Thyroid gland (tissue), 4 donors: ENCODE results near the gene CDH4. TPM values are rescaled to one million over a fixed set of nuclear protein-coding genes. Genes with fewer than 3 reads are reported as not detected.

ENCODE experiments used
- DNase-seq, 2 donors: peaks; one replicate each; pipeline ENCODE4 v3.0.0-alpha.2; 2019
- H3K27ac ChIP-seq, 3 donors: fragments of 200-600 bp; sonication (generic); 1 replicate in 2 of 3; 2 replicates in 1 of 3; pipeline ENCODE4 v1.5.1; 2016 to 2019; ENCODE audit warnings: mild to moderate bottlenecking in 1 of 3, moderate library complexity in 1 of 3
- H3K27me3 ChIP-seq: fragments of 200-600 bp; sonication (generic); one replicate; pipeline ENCODE4 v1.5.1; 2019
- H3K36me3 ChIP-seq, 2 donors: fragments of 200-600 bp; sonication (generic); one replicate each; pipeline ENCODE4 v1.5.1; 2016 to 2019
- H3K4me1 ChIP-seq, 2 donors: fragments of 200-600 bp; sonication (generic); one replicate each; pipeline ENCODE4 v1.5.1; 2017 to 2019
- H3K4me3 ChIP-seq, 3 donors: fragments of 200-600 bp; sonication (generic); replicated peaks in 1 of 3; 1 replicate in 2 of 3; 2 replicates in 1 of 3; pipeline ENCODE4 v1.5.1; 2016; ENCODE audit warnings: mild to moderate bottlenecking in 1 of 3
- H3K9me3 ChIP-seq: fragments of 200-600 bp; sonication (generic); one replicate; pipeline ENCODE4 v1.5.1; 2017
- POLR2A ChIP-seq, 2 donors: fragments of 450-650 bp; IDR thresholded peaks; one replicate each; pipeline ENCODE4 v1.6.1; 2017; ENCODE audit warnings: antibody characterized with exemption in 2 of 2, mild to moderate bottlenecking in 2 of 2, moderate library complexity in 1 of 2
- whole genome bisulfite sequencing, 2 donors: methylation state at CpG; one replicate each; pipeline ENCODE4 v1.1.5; 2017; 5-methylcytosine and 5-hydroxymethylcytosine counted together
- intact Hi-C: fragments of 100-400 bp; cut with DNase I; formaldehyde crosslinking; loops from one replicate; pipeline ENCODE4 v1.15.1; 2023
- total RNA-seq, 4 donors: library from RNA; depleted of rRNA; stranded (reverse); fragments of >200 nt; gene quantifications; one replicate each; pipeline ENCODE4 v1.2.3, GENCODE V29; 2016
- TF ChIP-seq, protein P1 (sequence below), 6 experiments: fragments of 200-600 bp in 3 of 6; fragments of 450-650 bp in 3 of 6; sonication (generic) in 3 of 6; IDR thresholded peaks; one replicate each; pipeline ENCODE4 v1.5.1; 2016 to 2019; ENCODE audit warnings: antibody characterized with exemption in 6 of 6, mild to moderate bottlenecking in 2 of 6, inconsistent platforms in 1 of 6, moderate library complexity in 1 of 6

CDH4 gene
- total RNA-seq, 4 donors from 2014 or later, result 0.22 to 0.29 (median 0.29) TPM; not detected in 1

DNA sequence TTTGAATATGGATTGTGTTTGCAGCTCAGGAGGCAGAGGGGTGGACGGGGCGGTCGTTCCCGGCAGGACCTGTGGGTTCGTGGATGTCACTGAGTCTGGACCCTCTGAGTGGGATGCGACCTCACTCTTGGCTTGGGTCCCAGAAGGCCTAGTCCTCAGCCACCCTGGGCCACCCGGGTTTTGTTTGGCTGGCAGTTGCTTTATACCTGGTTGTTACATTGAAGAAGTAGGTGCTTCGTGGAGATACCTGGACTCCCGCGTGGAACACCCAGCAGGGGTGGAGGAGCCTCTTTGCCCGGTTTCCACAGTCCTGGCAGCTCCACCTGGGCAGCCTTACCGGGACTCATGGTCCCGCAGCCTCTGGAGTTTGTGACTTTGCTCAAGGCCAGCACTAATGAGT is 408.5 kb downstream of the CDH4 start:
- 67% methylated on average over 13 of the region's 13 CpGs for WGBS, 2 donors
- Histone ChIP-seq H3K4me1 (no peaks in the 10 kb centered on the region), H3K27me3 (no peaks in the 10 kb centered on the region), H3K27ac (no peak overlapping the region), H3K36me3 (no peaks in the 10 kb centered on the region), H3K4me3 (no peak overlapping the region), H3K9me3 (no peaks in the 10 kb centered on the region)
- TF ChIP-seq, protein P1, sequence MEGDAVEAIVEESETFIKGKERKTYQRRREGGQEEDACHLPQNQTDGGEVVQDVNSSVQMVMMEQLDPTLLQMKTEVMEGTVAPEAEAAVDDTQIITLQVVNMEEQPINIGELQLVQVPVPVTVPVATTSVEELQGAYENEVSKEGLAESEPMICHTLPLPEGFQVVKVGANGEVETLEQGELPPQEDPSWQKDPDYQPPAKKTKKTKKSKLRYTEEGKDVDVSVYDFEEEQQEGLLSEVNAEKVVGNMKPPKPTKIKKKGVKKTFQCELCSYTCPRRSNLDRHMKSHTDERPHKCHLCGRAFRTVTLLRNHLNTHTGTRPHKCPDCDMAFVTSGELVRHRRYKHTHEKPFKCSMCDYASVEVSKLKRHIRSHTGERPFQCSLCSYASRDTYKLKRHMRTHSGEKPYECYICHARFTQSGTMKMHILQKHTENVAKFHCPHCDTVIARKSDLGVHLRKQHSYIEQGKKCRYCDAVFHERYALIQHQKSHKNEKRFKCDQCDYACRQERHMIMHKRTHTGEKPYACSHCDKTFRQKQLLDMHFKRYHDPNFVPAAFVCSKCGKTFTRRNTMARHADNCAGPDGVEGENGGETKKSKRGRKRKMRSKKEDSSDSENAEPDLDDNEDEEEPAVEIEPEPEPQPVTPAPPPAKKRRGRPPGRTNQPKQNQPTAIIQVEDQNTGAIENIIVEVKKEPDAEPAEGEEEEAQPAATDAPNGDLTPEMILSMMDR (IDR thresholded peaks at IDR 0.05), result no peak
- no peak for TF ChIP-seq POLR2A (IDR thresholded peaks at IDR 0.05)
- intact Hi-C loops, result no loop called here
- DNase-seq, result no peak

DNA sequence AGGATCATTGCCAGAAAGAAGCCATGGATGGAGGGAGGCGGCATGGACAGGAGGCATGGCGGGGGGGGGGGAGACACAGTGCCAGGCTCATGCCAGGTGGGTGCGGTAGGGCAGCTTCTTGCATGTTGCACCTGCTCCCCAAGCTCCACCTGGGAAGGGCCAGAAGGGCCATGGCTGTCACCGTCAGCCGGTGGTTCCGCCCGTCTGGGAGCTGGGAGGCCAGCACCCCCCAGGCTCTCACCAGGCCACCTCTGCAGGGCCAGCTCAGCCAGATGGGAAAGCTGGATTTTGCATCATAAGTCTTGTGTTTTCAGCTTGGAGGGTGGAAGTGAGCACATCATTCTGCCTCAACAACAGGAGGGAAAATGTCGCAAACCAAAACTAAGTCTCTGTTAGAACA is 409.0 kb downstream of the CDH4 start:
- H3K27me3 ChIP-seq, result no peaks in the 10 kb centered on the region
- 90 to 91% methylated on average over 6 to 8 of the region's 8 CpGs for WGBS, 2 donors
- no peak for DNase-seq
- no peak for TF ChIP-seq POLR2A (IDR thresholded peaks at IDR 0.05)
- TF ChIP-seq, protein P1 (IDR thresholded peaks at IDR 0.05), result no peak
- intact Hi-C loops, result no loop called here
- no peak overlapping the region for H3K27ac ChIP-seq
- H3K36me3 ChIP-seq, result no peaks in the 10 kb centered on the region
- H3K4me3 ChIP-seq, result no peak overlapping the region
- no peaks in the 10 kb centered on the region for H3K4me1 ChIP-seq
- no peaks in the 10 kb centered on the region for H3K9me3 ChIP-seq

DNA sequence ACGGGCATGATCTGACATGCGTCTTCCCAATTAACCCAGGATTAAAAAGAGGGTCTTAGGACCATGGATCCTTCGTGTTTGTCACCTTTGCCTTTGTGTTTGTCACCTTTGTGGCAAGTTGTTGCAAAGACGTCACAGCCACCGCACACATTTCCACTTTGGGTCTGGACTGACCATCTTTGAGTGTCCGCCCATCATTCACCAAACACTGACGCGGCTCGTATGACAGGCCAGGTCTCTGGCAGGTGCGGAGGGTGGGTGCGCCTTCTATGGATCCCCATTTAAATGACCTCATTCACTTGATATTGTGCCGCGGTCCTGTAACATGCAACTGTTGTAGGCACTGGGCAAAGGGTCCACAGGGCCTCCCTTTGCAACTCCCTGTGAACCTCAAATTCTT is 409.5 kb downstream of the CDH4 start:
- no peak overlapping the region for H3K4me3 ChIP-seq
- TF ChIP-seq, protein P1 (IDR thresholded peaks at IDR 0.05), result no peak
- no peak for TF ChIP-seq POLR2A (IDR thresholded peaks at IDR 0.05)
- DNase-seq, result no peak
- 90 to 91% methylated on average over 13 of the region's 13 CpGs for WGBS, 2 donors
- no peaks in the 10 kb centered on the region for H3K4me1 ChIP-seq
- H3K9me3 ChIP-seq, result no peaks in the 10 kb centered on the region
- intact Hi-C loops, result no loop called here
- H3K36me3 ChIP-seq, result no peaks in the 10 kb centered on the region
- no peak overlapping the region for H3K27ac ChIP-seq
- no peaks in the 10 kb centered on the region for H3K27me3 ChIP-seq

- DNase-seq, result no peak
- 82 to 89% methylated on average over 23 of the region's 32 CpGs for WGBS, 2 donors
- intact Hi-C loops, result no loop called here
- no peaks in the 10 kb centered on the region for H3K9me3 ChIP-seq
- no peak overlapping the region for H3K27ac ChIP-seq
- no peaks in the 10 kb centered on the region for H3K27me3 ChIP-seq
- TF ChIP-seq POLR2A (IDR thresholded peaks at IDR 0.05), result no peak
- TF ChIP-seq, protein P1 (IDR thresholded peaks at IDR 0.05), result no peak
- no peaks in the 10 kb centered on the region for H3K36me3 ChIP-seq
- H3K4me3 ChIP-seq, result no peak overlapping the region
- no peaks in the 10 kb centered on the region for H3K4me1 ChIP-seq
Observed at GRCh38 chr20:61662226-61662967, 410.3 kb downstream of the CDH4 start.

GRCh38 chr20:61662968-61663331 is 410.9 kb downstream of the CDH4 start:
- no peak for DNase-seq
- H3K27me3 ChIP-seq, result no peaks in the 10 kb centered on the region
- TF ChIP-seq POLR2A (IDR thresholded peaks at IDR 0.05), result no peak
- TF ChIP-seq, protein P1 (IDR thresholded peaks at IDR 0.05), result no peak
- no peak overlapping the region for H3K4me3 ChIP-seq
- no peak overlapping the region for H3K27ac ChIP-seq
- 81 to 86% methylated on average over 13 of the region's 13 CpGs for WGBS, 2 donors
- no peaks in the 10 kb centered on the region for H3K4me1 ChIP-seq
- no peaks in the 10 kb centered on the region for H3K9me3 ChIP-seq
- H3K36me3 ChIP-seq, result no peaks in the 10 kb centered on the region
- intact Hi-C loops, result no loop called here
